MCF 10A (cell line): ENCODE results near the gene IQCN. TPM values are rescaled to one million over a fixed set of nuclear protein-coding genes. Genes with fewer than 3 reads are reported as not detected.
A peak's percentile ranks its signal among the peaks of the same experiment; 100 is the strongest.

Experiments
- BruUV-seq: library from RNA; stranded (reverse); fragments of 400-500 nt; replicated peaks from 2 replicates; lab custom pipeline; 2021; lab: Mats Ljungman, UMichigan
- CTCF ChIA-PET: fragments of 300-600 bp; sonication (Branson Sonifier 250); formaldehyde crosslinking; extraction: SDS; loops from one replicate; lab custom pipeline; 2021; ENCODE audit warnings: antibody characterized with exemption, inconsistent platforms; lab: Yijun Ruan, JAX
- POLR2A ChIA-PET: fragments of 300-600, 350-650 bp; sonication (Branson Sonifier 250); formaldehyde crosslinking; extraction: SDS; loops from one replicate; lab custom pipeline; 2020; ENCODE audit warnings: antibody characterized with exemption, inconsistent platforms; lab: Yijun Ruan, JAX
- DNase-seq: peaks from one replicate; pipeline ENCODE4 v3.0.0-alpha.2; 2018; ENCODE audit not compliant: unreplicated experiment
- H3K27ac Mint-ChIP-seq: one replicate; pipeline ENCODE4 v1.8.0; 2022; ENCODE audit warnings: mild to moderate bottlenecking, low read depth, mixed read lengths; ENCODE audit not compliant: unreplicated experiment
- H3K27me3 Mint-ChIP-seq: one replicate; pipeline ENCODE4 v1.8.0; 2022; ENCODE audit warnings: mixed read lengths; ENCODE audit not compliant: insufficient read depth, unreplicated experiment
- H3K36me3 Mint-ChIP-seq: one replicate; pipeline ENCODE4 v1.8.0; 2022; ENCODE audit warnings: mild to moderate bottlenecking, moderate library complexity, mixed read lengths; ENCODE audit not compliant: insufficient read depth, unreplicated experiment
- H3K4me1 Mint-ChIP-seq: one replicate; pipeline ENCODE4 v1.8.0; 2022; ENCODE audit warnings: mixed read lengths; ENCODE audit not compliant: insufficient read depth, unreplicated experiment
- H3K4me3 Mint-ChIP-seq: one replicate; pipeline ENCODE4 v1.8.0; 2022; ENCODE audit warnings: mild to moderate bottlenecking, moderate library complexity, mixed read lengths; ENCODE audit not compliant: unreplicated experiment
- H3K9me3 Mint-ChIP-seq: one replicate; pipeline ENCODE4 v1.8.0; 2022; ENCODE audit warnings: mixed read lengths; ENCODE audit not compliant: unreplicated experiment
- CTCF ChIP-seq: fragments of 200-600 bp; IDR thresholded peaks from one replicate; pipeline ENCODE4 v1.8.0; 2022; ENCODE audit warnings: antibody characterized with exemption, mild to moderate bottlenecking; ENCODE audit not compliant: unreplicated experiment
- intact Hi-C: fragments of 100-400 bp; cut with micrococcal nuclease; formaldehyde crosslinking; loops from 2 replicates; pipeline ENCODE4 v1.14.1; 2022
- total RNA-seq: library from RNA; stranded (reverse); gene quantifications from 2 replicates; pipeline ENCODE4 v1.2.3, GENCODE V29; 2022

Gene IQCN
- total RNA-seq, 1 experiment from 2014 or later: 0.26 TPM

GRCh38 chr19:18304458-18305310 lies 30.4 kb upstream of the IQCN start:
- Mint-ChIP-seq H3K4me3 (peak overlapping the region; percentile 53), H3K36me3 (peaks cover 15% of the 10 kb centered on the region), H3K27ac (peak overlapping the region; percentile 89), H3K9me3 (no peaks in the 10 kb centered on the region), H3K27me3 (no peaks in the 10 kb centered on the region), H3K4me1 (peaks cover 23% of the 10 kb centered on the region)
- no peak for DNase-seq
- intact Hi-C loops: no loop called here
- ChIA-PET CTCF (interaction anchor here (1.0 to 2.3 kb wide), 3 partner anchors 25 to 95 kb away, joined by 3 to 8 read pairs (median 5); no protein-coding TSS in a partner anchor), POLR2A (interaction anchor here (0.6 to 6.9 kb wide), 5 partner anchors 12 to 44 kb away, joined by 3 to 81 read pairs (median 7); partner anchors contain the start of genes JUND and LSM4)
- TF ChIP-seq CTCF: no peak
- no TSS peak for BruUV-seq

DNA sequence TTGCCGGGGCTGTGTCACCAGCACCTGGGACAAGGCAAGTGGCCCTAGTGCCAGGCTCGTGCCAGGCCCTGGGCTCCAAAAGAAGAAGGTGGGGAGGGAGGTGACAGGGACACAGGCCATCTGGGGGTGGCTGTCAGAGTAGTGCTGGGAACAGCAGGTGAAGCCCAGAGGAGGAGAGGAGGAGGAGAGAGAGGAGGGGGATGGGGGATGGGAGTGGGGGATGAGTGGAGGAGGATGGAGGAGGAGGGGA lies 29.9 kb upstream of the IQCN start:
- H3K27me3 Mint-ChIP-seq: no peaks in the 10 kb centered on the region
- peaks cover 15% of the 10 kb centered on the region for H3K36me3 Mint-ChIP-seq
- intact Hi-C loops: no loop called here
- H3K9me3 Mint-ChIP-seq: no peaks in the 10 kb centered on the region
- TF ChIP-seq CTCF: no peak
- ChIA-PET CTCF (interaction anchor here (1.0 to 2.3 kb wide), 3 partner anchors 25 to 94 kb away, joined by 3 to 8 read pairs (median 5); no protein-coding TSS in a partner anchor), POLR2A (interaction anchor here (1.1 to 6.9 kb wide), 4 partner anchors 12 to 24 kb away, joined by 3 to 81 read pairs (median 10); partner anchors contain the start of genes JUND and LSM4)
- no TSS peak for BruUV-seq
- H3K27ac Mint-ChIP-seq: peak overlapping the region; percentile 89
- H3K4me1 Mint-ChIP-seq: peaks cover 23% of the 10 kb centered on the region
- H3K4me3 Mint-ChIP-seq: peak overlapping the region; percentile 53
- no peak for DNase-seq

- DNase-seq: no peak
- H3K9me3 Mint-ChIP-seq: no peaks in the 10 kb centered on the region
- H3K27ac Mint-ChIP-seq: no peak overlapping the region
- CTCF ChIA-PET: interaction anchor here (0.7 to 3.5 kb wide), 2 partner anchors 22 to 27 kb away, joined by 3 to 15 read pairs; no protein-coding TSS in a partner anchor
- peaks cover 23% of the 10 kb centered on the region for H3K4me1 Mint-ChIP-seq
- no peak for TF ChIP-seq CTCF
- no TSS peak for BruUV-seq
- no peak overlapping the region for H3K4me3 Mint-ChIP-seq
- no peaks in the 10 kb centered on the region for H3K27me3 Mint-ChIP-seq
- POLR2A ChIA-PET: interaction anchor here (0.5 to 6.9 kb wide), 5 partner anchors 9 to 97 kb away, joined by 3 to 81 read pairs (median 4); partner anchors contain the start of genes JUND, LSM4 and RAB3A
- intact Hi-C loops: loop anchor here (1.0 kb wide), 1 partner anchor 19 kb away; no protein-coding TSS in a partner anchor
- H3K36me3 Mint-ChIP-seq: peaks cover 7% of the 10 kb centered on the region
These were observed 27.5 kb upstream of the IQCN start for GRCh38 chr19:18301718-18302111.
